Right lobe of liver (tissue), 4 donors: ENCODE data around the gene TNRC18.

Experiments
- POLR2A ChIP-seq: fragments of 450-650 bp; IDR thresholded peaks from one replicate; pipeline ENCODE4 v1.6.1; 2017; ENCODE audit warnings: antibody characterized with exemption, mild to moderate bottlenecking
- TF ChIP-seq, protein P1 (sequence below), 4 donors: fragments of 200-600 bp in 3 of 4; fragments of 450-650 bp in 1 of 4; IDR thresholded peaks; one replicate each; pipeline versions ENCODE4 v1.5.1 to v1.8.0; 2016 to 2022; ENCODE audit warnings: antibody characterized with exemption in 4 of 4, mild to moderate bottlenecking in 2 of 4
- donor health status: DM: no; HTN: no; CAD: no.
- donor health status: DM: no; HTN: no; CAD: no.
- donor health status: DM: no; HTN: yes; CAD: no.

DNA sequence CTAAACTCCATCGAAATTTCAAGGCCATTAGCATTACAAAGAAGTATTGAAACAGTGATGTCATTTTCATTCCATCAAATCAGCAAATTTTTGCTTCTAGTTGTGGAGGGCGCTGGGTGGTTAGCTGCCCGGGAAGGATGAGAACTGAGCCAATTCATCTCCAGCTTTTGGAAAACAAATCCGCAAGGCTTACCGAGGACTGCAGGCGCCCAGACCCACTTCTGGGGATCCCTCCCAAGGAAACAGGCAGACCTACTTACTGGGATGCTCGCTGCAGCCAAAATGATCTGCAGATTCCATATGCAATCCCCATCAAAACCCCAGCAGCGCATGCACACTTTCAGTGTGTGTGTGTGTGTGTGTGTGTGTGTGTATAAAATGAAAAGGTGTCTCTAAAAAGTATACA is 19.2 kb downstream of the TNRC18 start:
- TF ChIP-seq, protein P1, sequence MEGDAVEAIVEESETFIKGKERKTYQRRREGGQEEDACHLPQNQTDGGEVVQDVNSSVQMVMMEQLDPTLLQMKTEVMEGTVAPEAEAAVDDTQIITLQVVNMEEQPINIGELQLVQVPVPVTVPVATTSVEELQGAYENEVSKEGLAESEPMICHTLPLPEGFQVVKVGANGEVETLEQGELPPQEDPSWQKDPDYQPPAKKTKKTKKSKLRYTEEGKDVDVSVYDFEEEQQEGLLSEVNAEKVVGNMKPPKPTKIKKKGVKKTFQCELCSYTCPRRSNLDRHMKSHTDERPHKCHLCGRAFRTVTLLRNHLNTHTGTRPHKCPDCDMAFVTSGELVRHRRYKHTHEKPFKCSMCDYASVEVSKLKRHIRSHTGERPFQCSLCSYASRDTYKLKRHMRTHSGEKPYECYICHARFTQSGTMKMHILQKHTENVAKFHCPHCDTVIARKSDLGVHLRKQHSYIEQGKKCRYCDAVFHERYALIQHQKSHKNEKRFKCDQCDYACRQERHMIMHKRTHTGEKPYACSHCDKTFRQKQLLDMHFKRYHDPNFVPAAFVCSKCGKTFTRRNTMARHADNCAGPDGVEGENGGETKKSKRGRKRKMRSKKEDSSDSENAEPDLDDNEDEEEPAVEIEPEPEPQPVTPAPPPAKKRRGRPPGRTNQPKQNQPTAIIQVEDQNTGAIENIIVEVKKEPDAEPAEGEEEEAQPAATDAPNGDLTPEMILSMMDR (IDR thresholded peaks at IDR 0.05) = no peak
- TF ChIP-seq POLR2A = no peak
